Measurements from ENCODE around the gene CIDEB.

The CIDEB gene

DNA sequence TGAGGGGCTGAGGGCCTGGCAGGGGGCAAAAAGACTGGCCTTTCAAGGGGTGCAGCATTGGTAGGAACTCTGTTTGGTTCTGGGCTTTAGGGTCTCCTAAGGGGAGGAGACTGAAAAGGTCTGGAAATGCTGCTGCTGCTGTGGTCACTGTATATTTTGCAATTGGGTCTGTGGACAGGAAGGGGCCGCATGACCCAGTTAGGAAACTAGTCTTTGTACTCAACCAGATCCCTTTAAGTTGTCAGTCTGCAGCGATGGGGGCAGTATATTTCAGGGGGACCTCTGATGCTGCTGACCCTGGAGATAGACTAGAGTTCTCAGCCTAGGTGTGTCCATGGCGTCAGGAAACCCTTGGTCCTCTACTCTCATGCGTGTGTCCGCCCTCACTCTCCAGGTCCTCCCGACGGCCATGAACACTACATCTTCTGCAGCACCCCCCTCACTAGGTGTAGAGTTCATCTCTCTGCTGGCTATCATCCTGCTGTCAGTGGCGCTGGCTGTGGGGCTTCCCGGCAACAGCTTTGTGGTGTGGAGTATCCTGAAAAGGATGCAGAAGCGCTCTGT lies 7.5 kb upstream of the CIDEB start:
- no peak for TF ChIP-seq CTCF (IDR thresholded peaks at IDR 0.05; ENCODE audit: extremely low read depth, missing control alignments)
- no peak for DNase-seq (ENCODE audit: low spot score)

DNA sequence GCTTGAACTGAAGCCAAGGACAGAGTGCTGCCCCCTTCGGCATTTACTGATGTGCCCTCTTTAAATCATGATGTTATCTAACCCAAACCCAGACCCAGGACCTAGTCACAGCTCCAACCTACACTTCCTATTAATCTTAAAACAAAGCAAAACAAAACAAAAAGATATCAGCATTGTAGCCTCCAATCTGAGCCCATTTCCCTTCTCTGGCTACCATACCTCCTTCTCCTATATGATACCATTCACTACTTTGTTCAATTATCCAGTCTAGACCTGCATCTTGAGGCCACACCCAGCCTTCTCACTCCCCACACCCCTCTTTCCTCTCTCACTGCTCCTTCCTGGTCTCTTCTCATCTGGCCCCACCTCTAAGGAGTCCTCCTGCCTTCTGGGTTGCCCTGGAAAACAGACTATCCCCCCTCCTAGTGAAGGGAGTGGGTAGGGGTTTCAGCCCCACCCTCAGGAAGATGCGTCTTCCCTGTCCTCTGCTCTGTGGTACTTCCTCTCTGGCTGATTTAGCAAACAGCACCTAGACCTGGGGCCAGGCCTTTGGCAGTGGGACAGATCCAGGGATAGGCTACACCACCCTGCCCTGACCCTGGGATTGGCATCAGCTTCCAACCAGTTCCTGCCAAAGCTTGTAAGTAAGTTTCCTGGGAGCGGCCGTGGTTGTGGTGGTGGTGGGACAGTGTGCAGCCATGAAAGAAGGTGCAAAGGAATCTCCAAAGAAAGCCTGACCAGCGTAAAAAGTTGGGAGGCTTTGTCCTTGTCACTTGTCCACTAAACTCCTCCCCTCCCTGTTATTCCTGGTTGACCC lies 6.8 kb upstream of the CIDEB start:
- no peak for TF ChIP-seq CTCF (IDR thresholded peaks at IDR 0.05; ENCODE audit: extremely low read depth, missing control alignments)
- DNase-seq (ENCODE audit: low spot score) = no peak

DNA sequence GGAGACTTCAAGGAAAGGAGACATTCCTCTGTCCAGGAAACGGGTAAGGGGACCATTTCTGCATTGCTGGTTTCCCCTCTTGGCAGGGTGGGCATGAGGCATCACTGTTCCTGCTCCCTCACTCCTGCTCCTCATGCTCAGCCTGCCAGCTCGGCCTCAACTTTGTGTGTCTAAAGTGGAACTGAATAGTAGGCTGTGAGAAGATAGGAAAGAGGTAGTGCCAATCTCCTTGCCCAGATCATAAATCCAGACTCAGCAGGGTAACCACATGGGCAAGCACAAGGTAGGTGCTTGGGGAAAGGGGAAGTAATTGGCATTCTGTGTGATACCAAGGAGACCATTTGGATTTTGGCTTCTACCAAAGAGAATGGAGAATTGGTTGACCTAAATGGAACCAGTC lies 6.1 kb upstream of the CIDEB start:
- no peak for DNase-seq (ENCODE audit: low spot score)
- no peak for TF ChIP-seq CTCF (IDR thresholded peaks at IDR 0.05; ENCODE audit: extremely low read depth, missing control alignments)

DNA sequence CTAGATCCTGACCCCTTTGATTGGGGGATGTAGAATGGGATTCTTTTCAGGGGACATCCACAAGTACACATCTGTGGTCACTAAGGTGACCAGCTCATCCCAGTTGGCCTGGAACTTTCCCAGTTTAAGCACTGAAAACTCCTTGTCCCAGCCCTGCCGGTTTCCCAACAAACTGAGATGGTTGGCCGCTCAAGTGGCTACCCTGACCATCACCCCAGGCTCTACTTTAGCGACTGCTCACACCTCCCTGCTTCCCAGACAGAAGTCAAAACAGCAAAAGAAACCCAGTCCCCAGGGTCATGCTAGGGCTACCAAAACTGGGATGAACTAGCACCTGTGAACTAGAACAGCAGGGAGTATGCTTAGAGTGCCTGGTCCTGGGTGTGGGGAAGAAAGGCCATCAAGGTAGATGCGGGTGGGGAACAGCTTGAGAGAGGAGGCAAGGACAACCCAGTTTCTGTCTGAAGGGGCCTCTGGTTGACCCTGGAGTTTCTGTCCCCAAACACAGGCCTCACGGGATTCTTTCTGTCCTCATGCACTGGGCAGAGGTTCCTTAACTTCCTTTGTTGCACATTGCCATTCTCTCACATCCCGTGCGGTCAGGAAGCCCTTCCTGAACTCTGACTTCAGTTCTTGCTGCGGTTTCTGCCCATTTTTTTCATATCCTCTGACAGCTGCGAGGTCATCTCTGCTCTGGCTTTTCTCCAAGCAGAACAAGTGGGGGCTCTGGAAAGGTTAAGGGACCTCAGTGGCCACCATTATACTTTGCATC lies 5.1 kb upstream of the CIDEB start:
- TF ChIP-seq CTCF (IDR thresholded peaks at IDR 0.05; ENCODE audit: extremely low read depth, missing control alignments) = no peak
- no peak for DNase-seq (ENCODE audit: low spot score)

GRCh38 chr14:24311837-24312615 lies 4.2 kb upstream of the CIDEB start:
- no peak for TF ChIP-seq CTCF (IDR thresholded peaks at IDR 0.05; ENCODE audit: extremely low read depth, missing control alignments)
- DNase-seq (ENCODE audit: low spot score) = no peak

DNA sequence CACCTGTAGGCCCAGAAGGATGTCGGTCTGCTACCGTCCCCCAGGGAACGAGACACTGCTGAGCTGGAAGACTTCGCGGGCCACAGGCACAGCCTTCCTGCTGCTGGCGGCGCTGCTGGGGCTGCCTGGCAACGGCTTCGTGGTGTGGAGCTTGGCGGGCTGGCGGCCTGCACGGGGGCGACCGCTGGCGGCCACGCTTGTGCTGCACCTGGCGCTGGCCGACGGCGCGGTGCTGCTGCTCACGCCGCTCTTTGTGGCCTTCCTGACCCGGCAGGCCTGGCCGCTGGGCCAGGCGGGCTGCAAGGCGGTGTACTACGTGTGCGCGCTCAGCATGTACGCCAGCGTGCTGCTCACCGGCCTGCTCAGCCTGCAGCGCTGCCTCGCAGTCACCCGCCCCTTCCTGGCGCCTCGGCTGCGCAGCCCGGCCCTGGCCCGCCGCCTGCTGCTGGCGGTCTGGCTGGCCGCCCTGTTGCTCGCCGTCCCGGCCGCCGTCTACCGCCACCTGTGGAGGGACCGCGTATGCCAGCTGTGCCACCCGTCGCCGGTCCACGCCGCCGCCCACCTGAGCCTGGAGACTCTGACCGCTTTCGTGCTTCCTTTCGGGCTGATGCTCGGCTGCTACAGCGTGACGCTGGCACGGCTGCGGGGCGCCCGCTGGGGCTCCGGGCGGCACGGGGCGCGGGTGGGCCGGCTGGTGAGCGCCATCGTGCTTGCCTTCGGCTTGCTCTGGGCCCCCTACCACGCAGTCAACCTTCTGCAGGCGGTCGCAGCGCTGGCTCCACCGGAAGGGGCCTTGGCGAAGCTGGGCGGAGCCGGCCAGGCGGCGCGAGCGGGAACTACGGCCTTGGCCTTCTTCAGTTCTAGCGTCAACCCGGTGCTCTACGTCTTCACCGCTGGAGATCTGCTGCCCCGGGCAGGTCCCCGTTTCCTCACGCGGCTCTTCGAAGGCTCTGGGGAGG lies 3.1 kb upstream of the CIDEB start, which contains the start of gene LTB4R:
Gene LTB4R, plus strand, starts transcription at position 857 of the 959 bp plus-strand sequence. CDS start 4,150 bp downstream, outside the sequence.
- peak; percentile 44 for TF ChIP-seq CTCF (IDR thresholded peaks at IDR 0.05; ENCODE audit: extremely low read depth, missing control alignments)
- DNase-seq (ENCODE audit: low spot score) = peak; percentile 85
